ENCODE data around the gene HES7.
A peak's percentile ranks its signal among the peaks of the same experiment; 100 is the strongest.

Gene HES7

GRCh38 chr17:8124350-8125153 lies 646 bp upstream of the HES7 start:
- Histone ChIP-seq H3K27me3 (ENCODE audit: insufficient read depth, low read length, poor library complexity) (peaks cover 20% of the 10 kb centered on the region), H3K18ac (ENCODE audit: low read length) (no peak overlapping the region), H2AK5ac (ENCODE audit: low read length) (no peak overlapping the region), H3K4me1 (ENCODE audit: control insufficient read depth, low read depth, low read length) (peaks cover 4% of the 10 kb centered on the region), H3K4me2 (ENCODE audit: low read length) (peak overlapping the region; percentile 22), H4K5ac (ENCODE audit: low read length) (no peak overlapping the region), H3K56ac (ENCODE audit: low read length) (peak overlapping the region; percentile 53), H2BK120ac (ENCODE audit: low read depth, low read length) (no peak overlapping the region), H4K8ac (ENCODE audit: low read depth, low read length) (no peak overlapping the region), H3K4ac (ENCODE audit: low read depth, low read length) (no peak overlapping the region), H3K36me3 (ENCODE audit: control insufficient read depth, insufficient read depth, low read length) (no peaks in the 10 kb centered on the region), H3K27ac (ENCODE audit: low read depth, low read length) (no peak overlapping the region), H3K9ac (ENCODE audit: low read length) (peak overlapping the region; percentile 62), H2BK15ac (replicated peaks; ENCODE audit: low read depth) (no peak overlapping the region), H3K23ac (ENCODE audit: low read length) (no peak overlapping the region), H3K79me1 (ENCODE audit: low read length) (no peaks in the 10 kb centered on the region), H3K79me2 (ENCODE audit: control insufficient read depth, insufficient read depth, low read length) (no peaks in the 10 kb centered on the region), H2BK5ac (ENCODE audit: low read length) (no peak overlapping the region), H3K4me3 (ENCODE audit: low read length) (peak overlapping the region; percentile 48)
- no CpG with 5 or more reads among the region's 24 CpGs for WGBS (ENCODE audit: extremely low coverage, insufficient coverage, low lambda C conversion rate)
- peak; percentile 45 for DNase-seq

- Histone ChIP-seq H2BK5ac (ENCODE audit: low read length) (no peak overlapping the region), H2BK120ac (ENCODE audit: low read depth, low read length) (no peak overlapping the region), H3K27ac (ENCODE audit: low read depth, low read length) (no peak overlapping the region), H3K4me3 (ENCODE audit: low read length) (peak overlapping the region; percentile 39), H4K8ac (ENCODE audit: low read depth, low read length) (no peak overlapping the region), H3K4me2 (ENCODE audit: low read length) (peak overlapping the region; percentile 22), H2AK5ac (ENCODE audit: low read length) (no peak overlapping the region), H3K23ac (ENCODE audit: low read length) (no peak overlapping the region), H3K4ac (ENCODE audit: low read depth, low read length) (no peak overlapping the region), H3K56ac (ENCODE audit: low read length) (peak overlapping the region; percentile 53), H2BK15ac (replicated peaks; ENCODE audit: low read depth) (no peak overlapping the region), H3K79me2 (ENCODE audit: control insufficient read depth, insufficient read depth, low read length) (no peaks in the 10 kb centered on the region), H4K5ac (ENCODE audit: low read length) (no peak overlapping the region), H3K9ac (ENCODE audit: low read length) (peak overlapping the region; percentile 62), H3K36me3 (ENCODE audit: control insufficient read depth, insufficient read depth, low read length) (no peaks in the 10 kb centered on the region), H3K79me1 (ENCODE audit: low read length) (no peaks in the 10 kb centered on the region), H3K4me1 (ENCODE audit: control insufficient read depth, low read depth, low read length) (peaks cover 4% of the 10 kb centered on the region), H3K18ac (ENCODE audit: low read length) (no peak overlapping the region), H3K27me3 (ENCODE audit: insufficient read depth, low read length, poor library complexity) (peaks cover 17% of the 10 kb centered on the region)
- DNase-seq, result peak; percentile 41
- no CpG with 5 or more reads among the region's 55 CpGs for WGBS (ENCODE audit: extremely low coverage, insufficient coverage, low lambda C conversion rate)
Measured at GRCh38 chr17:8122924-8123694, 797 bp downstream of the HES7 start.

GRCh38 chr17:8122422-8122923 lies 1.4 kb downstream of the HES7 start:
- H3K4me1 ChIP-seq (ENCODE audit: control insufficient read depth, low read depth, low read length), result peaks cover 4% of the 10 kb centered on the region
- H3K4me2 ChIP-seq (ENCODE audit: low read length), result peak overlapping the region; percentile 22
- no CpG with 5 or more reads among the region's 29 CpGs for WGBS (ENCODE audit: extremely low coverage, insufficient coverage, low lambda C conversion rate)
- H3K27me3 ChIP-seq (ENCODE audit: insufficient read depth, low read length, poor library complexity), result peaks cover 19% of the 10 kb centered on the region
- H3K4me3 ChIP-seq (ENCODE audit: low read length), result peak overlapping the region; percentile 39
- H3K18ac ChIP-seq (ENCODE audit: low read length), result no peak overlapping the region
- H3K23ac ChIP-seq (ENCODE audit: low read length), result no peak overlapping the region
- H3K27ac ChIP-seq (ENCODE audit: low read depth, low read length), result no peak overlapping the region
- H3K36me3 ChIP-seq (ENCODE audit: control insufficient read depth, insufficient read depth, low read length), result no peaks in the 10 kb centered on the region
- no peaks in the 10 kb centered on the region for H3K79me1 ChIP-seq (ENCODE audit: low read length)
- no peak overlapping the region for H3K4ac ChIP-seq (ENCODE audit: low read depth, low read length)
- no peak overlapping the region for H2AK5ac ChIP-seq (ENCODE audit: low read length)
- DNase-seq, result peak; percentile 42
- peak overlapping the region; percentile 1 for H3K56ac ChIP-seq (ENCODE audit: low read length)
- no peak overlapping the region for H4K5ac ChIP-seq (ENCODE audit: low read length)
- no peak overlapping the region for H2BK5ac ChIP-seq (ENCODE audit: low read length)
- H3K9ac ChIP-seq (ENCODE audit: low read length), result peak overlapping the region; percentile 62
- H3K79me2 ChIP-seq (ENCODE audit: control insufficient read depth, insufficient read depth, low read length), result no peaks in the 10 kb centered on the region
- no peak overlapping the region for H4K8ac ChIP-seq (ENCODE audit: low read depth, low read length)
- H2BK120ac ChIP-seq (ENCODE audit: low read depth, low read length), result no peak overlapping the region
- H2BK15ac ChIP-seq (replicated peaks; ENCODE audit: low read depth), result no peak overlapping the region

DNA sequence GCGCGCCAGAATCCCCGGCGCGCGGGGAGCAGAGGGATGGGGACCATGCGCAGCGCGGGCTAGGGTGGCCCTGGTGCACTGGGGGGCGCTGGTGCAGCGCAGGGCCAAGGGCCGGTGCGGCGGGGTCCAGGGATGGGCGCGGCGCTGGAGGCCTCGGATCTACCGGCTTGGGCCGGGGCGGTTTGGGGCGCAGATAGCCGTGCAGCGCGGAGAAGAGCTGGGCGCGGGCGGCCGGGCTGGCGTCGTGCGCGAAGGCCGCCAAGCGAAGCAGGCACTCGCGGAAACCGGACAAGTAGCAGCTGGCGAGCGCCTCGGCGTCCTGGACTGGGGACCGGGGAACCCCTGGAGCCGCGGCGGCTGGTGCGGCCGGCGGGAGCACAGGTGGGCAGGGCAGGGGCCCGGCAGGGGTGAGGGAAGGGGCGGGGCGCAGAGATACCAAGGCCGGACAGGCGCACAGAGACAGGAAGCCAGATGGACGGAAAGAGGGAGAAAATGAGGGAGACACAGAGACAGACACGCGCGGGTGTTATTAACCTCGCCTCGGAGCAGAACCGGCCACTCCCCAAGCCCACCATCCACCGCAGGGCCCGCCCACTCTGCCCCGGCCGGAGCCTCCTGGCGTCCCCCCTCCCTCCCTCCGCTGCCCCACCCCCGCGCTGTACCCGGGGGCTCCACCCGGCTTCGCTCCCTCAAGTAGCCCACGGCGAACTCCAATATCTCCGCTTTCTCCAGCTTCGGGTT lies 2.1 kb downstream of the HES7 start:
- Histone ChIP-seq H2BK120ac (ENCODE audit: low read depth, low read length) (no peak overlapping the region), H3K79me2 (ENCODE audit: control insufficient read depth, insufficient read depth, low read length) (no peaks in the 10 kb centered on the region), H3K4ac (ENCODE audit: low read depth, low read length) (no peak overlapping the region), H2BK15ac (replicated peaks; ENCODE audit: low read depth) (no peak overlapping the region), H3K27ac (ENCODE audit: low read depth, low read length) (no peak overlapping the region), H3K23ac (ENCODE audit: low read length) (no peak overlapping the region), H3K9ac (ENCODE audit: low read length) (peak overlapping the region; percentile 37), H4K8ac (ENCODE audit: low read depth, low read length) (no peak overlapping the region), H3K36me3 (ENCODE audit: control insufficient read depth, insufficient read depth, low read length) (no peaks in the 10 kb centered on the region), H3K18ac (ENCODE audit: low read length) (no peak overlapping the region), H3K4me3 (ENCODE audit: low read length) (peak overlapping the region; percentile 39), H4K5ac (ENCODE audit: low read length) (no peak overlapping the region), H3K4me2 (ENCODE audit: low read length) (peak overlapping the region; percentile 72), H2BK5ac (ENCODE audit: low read length) (no peak overlapping the region), H3K4me1 (ENCODE audit: control insufficient read depth, low read depth, low read length) (peaks cover 4% of the 10 kb centered on the region), H3K79me1 (ENCODE audit: low read length) (no peaks in the 10 kb centered on the region), H3K27me3 (ENCODE audit: insufficient read depth, low read length, poor library complexity) (peaks cover 21% of the 10 kb centered on the region), H3K56ac (ENCODE audit: low read length) (peak overlapping the region; percentile 61), H2AK5ac (ENCODE audit: low read length) (no peak overlapping the region)
- no CpG with 5 or more reads among the region's 76 CpGs for WGBS (ENCODE audit: extremely low coverage, insufficient coverage, low lambda C conversion rate)
- peak; percentile 70 for DNase-seq

DNA sequence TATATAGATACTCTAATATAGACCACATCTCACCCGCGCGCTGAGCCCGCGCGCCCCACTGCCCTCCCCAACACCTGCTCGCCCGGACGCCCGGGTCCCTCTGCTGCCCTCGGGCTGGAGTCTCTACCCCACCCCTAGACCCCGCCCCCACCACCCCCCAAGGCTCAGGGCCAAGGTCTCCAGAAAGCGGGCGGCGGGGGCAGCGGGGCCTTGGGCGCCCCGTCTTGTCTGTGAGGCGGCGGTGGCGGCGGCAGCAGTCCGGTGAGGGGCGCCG lies 2.6 kb downstream of the HES7 start:
- Histone ChIP-seq H3K9ac (ENCODE audit: low read length) (no peak overlapping the region), H3K4me3 (ENCODE audit: low read length) (no peak overlapping the region), H4K5ac (ENCODE audit: low read length) (no peak overlapping the region), H3K4me1 (ENCODE audit: control insufficient read depth, low read depth, low read length) (peaks cover 4% of the 10 kb centered on the region), H2BK15ac (replicated peaks; ENCODE audit: low read depth) (no peak overlapping the region), H3K36me3 (ENCODE audit: control insufficient read depth, insufficient read depth, low read length) (no peaks in the 10 kb centered on the region), H3K56ac (ENCODE audit: low read length) (no peak overlapping the region), H3K18ac (ENCODE audit: low read length) (no peak overlapping the region), H4K8ac (ENCODE audit: low read depth, low read length) (no peak overlapping the region), H3K4me2 (ENCODE audit: low read length) (peak overlapping the region; percentile 83), H3K79me2 (ENCODE audit: control insufficient read depth, insufficient read depth, low read length) (no peaks in the 10 kb centered on the region), H3K4ac (ENCODE audit: low read depth, low read length) (no peak overlapping the region), H3K23ac (ENCODE audit: low read length) (no peak overlapping the region), H3K79me1 (ENCODE audit: low read length) (no peaks in the 10 kb centered on the region), H3K27ac (ENCODE audit: low read depth, low read length) (no peak overlapping the region), H2BK120ac (ENCODE audit: low read depth, low read length) (no peak overlapping the region), H2BK5ac (ENCODE audit: low read length) (no peak overlapping the region), H3K27me3 (ENCODE audit: insufficient read depth, low read length, poor library complexity) (peaks cover 26% of the 10 kb centered on the region), H2AK5ac (ENCODE audit: low read length) (no peak overlapping the region)
- DNase-seq, result no peak
- WGBS (ENCODE audit: extremely low coverage, insufficient coverage, low lambda C conversion rate), result no CpG with 5 or more reads among the region's 25 CpGs

All from mesendoderm (in vitro differentiated cells).